ENCODE results near the gene PHAX.
"Not testable (repeated sequence)": the region's sequence is repeated elsewhere in the genome, so short reads cannot be mapped to it uniquely, and the experiment has no call there.

The PHAX gene, protein sequence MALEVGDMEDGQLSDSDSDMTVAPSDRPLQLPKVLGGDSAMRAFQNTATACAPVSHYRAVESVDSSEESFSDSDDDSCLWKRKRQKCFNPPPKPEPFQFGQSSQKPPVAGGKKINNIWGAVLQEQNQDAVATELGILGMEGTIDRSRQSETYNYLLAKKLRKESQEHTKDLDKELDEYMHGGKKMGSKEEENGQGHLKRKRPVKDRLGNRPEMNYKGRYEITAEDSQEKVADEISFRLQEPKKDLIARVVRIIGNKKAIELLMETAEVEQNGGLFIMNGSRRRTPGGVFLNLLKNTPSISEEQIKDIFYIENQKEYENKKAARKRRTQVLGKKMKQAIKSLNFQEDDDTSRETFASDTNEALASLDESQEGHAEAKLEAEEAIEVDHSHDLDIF

GRCh38 chr5:126600631-126601511, at the start of gene PHAX:
TSS of gene PHAX (plus strand) at chr5:126600947. CDS start at chr5:126600963, 16 bp downstream.
- TF ChIP-seq CTCF (IDR thresholded peaks at IDR 0.05; ENCODE audit: low read depth, low read length), result peak; percentile 66
- peak; percentile 43 for DNase-seq (ENCODE audit: extremely low read depth, low read depth)

DNA sequence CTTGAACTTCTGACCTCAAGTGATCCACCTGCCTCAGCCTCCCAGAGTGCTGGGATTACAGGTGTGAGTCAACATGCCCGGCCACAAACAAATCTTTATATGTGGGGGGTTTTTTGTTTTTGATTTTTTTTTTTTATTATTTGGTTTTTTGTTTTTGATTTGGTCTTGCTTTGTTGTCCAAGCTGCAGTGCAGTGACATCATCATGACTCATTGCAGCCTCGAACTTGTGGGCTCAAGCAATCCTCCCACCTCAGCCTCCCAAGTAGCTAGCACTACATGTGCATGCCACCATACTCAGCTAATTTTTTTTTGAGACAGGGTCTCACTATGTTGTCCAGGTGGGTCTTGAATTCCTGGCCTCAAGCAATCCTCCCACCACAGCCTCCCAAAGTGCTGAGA, 48.1 kb upstream of the PHAX start:
- no peak for TF ChIP-seq CTCF (IDR thresholded peaks at IDR 0.05; ENCODE audit: low read depth, low read length)
- DNase-seq (ENCODE audit: extremely low read depth, low read depth), result no peak

DNA sequence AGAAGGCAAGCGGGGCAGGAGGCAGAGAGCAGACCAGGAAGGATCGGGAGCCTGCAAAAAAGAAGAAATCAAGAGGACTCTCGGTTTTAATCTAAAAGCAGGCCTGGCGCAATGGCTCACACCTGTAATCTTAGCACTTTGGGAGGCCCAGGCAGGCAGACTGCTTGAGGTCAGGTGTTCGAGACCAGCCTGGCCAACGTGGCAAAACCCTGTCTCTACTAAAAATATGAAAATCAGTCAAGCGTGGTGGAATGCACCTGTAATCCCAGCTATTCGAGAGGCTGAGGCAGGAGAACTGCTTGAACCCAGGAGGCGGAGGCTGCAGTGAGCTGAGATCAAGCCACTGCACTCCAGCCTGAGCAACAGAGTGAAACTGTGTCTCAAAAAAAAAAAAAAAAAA, 45.6 kb upstream of the PHAX start:
- DNase-seq (ENCODE audit: extremely low read depth, low read depth), result not testable (repeated sequence)

GRCh38 chr5:126561908-126562307, 38.8 kb upstream of the PHAX start:
- DNase-seq (ENCODE audit: extremely low read depth, low read depth), result no peak
- TF ChIP-seq CTCF (IDR thresholded peaks at IDR 0.05; ENCODE audit: low read depth, low read length), result no peak

DNA sequence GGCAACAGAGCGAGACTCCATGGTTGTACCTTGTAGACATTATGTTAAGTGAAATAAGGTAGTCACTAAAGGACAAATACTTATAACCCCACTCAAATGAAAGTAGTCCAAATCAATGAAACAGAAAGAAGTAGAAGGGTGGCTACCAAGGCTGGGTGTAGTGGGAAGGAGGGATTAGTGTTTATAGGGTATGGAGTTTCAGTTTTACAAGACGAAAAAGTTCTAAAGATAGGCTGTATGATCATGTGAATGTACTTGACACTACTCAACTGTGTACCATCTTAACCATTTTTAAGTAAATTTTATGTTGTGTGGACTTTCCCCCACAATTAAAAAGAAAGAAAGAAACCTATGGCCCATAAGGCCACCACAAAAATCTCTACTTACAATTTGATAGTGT, 37.9 kb upstream of the PHAX start:
- DNase-seq (ENCODE audit: extremely low read depth, low read depth), result no peak
- no peak for TF ChIP-seq CTCF (IDR thresholded peaks at IDR 0.05; ENCODE audit: low read depth, low read length)

- TF ChIP-seq CTCF (IDR thresholded peaks at IDR 0.05; ENCODE audit: low read depth, low read length), result no peak
- no peak for DNase-seq (ENCODE audit: extremely low read depth, low read depth)
Measured at GRCh38 chr5:126568206-126568755, 32.5 kb upstream of the PHAX start.

GRCh38 chr5:126575644-126576043, 25.1 kb upstream of the PHAX start:
- no peak for TF ChIP-seq CTCF (IDR thresholded peaks at IDR 0.05; ENCODE audit: low read depth, low read length)
- no peak for DNase-seq (ENCODE audit: extremely low read depth, low read depth)
